Measurements from ENCODE around the gene PURA.

The PURA gene

DNA sequence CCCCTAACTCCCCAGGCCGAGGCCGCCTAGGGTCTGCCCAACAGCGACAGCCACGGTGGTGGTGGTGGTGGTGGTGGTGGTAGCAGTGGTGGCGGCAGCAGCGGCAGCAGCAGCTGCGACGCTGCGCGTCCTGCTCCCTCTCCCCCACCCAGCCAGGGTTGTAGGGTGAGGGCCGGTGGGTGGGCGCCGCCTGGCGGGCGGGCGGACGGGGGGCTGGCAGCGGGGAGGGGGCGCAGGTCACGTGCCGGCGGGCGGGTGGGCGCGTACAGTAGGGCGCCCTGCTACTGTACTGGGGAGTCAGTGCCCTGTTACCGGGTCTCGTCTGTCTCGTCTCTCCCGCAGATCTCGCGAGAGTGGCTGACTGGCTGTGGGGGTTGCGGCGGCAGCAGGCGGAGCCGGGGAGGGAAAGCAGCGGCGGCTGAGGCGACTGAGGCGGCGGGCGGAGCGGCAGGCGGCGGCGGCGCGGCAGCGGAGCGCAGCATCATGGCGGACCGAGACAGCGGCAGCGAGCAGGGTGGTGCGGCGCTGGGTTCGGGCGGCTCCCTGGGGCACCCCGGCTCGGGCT lies at the start of gene PURA:
Gene PURA, plus strand, starts transcription at position 411 of the 565 bp plus-strand sequence. Its CDS starts 73 bp downstream, at position 484.
- peak; percentile 93 to 96 for DNase-seq

DNA sequence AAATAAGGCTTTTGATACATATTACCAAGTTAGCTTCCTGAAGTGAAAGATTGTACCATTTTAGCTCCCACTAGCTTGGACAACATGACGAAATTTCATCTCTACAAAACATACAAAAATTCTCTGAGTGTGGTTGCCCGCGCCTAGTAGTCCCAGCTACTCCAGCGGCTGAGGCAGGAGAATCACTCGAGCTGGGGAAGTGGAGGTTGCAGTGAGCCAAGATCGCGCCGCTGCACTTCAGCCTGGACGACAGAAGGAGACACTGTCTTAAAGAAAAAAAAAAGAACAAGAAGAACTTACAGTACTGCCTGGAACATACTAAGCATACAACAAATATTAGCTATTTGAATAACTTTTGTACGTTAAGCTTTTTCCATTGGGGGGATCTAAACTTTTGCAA lies 41.1 kb upstream of the PURA start:
- DNase-seq: no peak

DNA sequence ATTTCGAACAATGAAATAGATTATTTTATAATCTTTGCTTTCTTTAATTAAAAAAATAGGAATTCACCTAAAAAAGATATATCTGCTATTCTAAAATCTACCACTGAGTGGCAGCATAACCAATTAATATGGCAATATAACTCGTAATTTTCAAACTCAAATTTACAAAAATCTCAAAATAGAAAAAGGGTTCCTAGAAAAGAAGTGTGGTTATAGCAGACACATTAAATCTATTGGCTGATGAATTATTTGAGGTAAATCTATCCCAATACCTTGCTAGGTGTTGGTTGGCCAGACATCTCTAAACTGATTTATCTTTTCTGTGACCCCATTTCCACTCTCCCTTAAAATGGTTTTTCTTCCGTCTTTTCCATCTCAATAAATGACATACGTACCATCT lies 40.6 kb upstream of the PURA start:
- no peak for DNase-seq

DNA sequence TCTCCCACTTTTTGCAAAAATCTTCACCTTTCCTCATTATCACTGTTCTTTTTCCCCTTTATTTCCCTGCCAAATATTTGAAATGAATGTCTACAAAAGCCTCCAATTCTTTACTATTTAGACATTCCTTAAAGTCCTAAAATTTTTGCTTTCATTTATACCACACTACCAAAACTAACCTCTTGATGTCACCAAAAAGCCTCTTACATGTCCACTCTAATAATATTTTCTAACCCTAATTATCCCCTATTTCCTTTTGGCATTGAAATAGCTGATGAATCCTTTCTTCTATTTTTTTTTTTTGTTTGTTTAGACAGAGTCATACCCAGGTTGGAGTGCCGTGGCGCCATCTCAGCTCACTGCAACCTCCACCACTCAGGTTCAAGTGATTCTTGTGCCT lies 38.5 kb upstream of the PURA start:
- no peak for DNase-seq

DNA sequence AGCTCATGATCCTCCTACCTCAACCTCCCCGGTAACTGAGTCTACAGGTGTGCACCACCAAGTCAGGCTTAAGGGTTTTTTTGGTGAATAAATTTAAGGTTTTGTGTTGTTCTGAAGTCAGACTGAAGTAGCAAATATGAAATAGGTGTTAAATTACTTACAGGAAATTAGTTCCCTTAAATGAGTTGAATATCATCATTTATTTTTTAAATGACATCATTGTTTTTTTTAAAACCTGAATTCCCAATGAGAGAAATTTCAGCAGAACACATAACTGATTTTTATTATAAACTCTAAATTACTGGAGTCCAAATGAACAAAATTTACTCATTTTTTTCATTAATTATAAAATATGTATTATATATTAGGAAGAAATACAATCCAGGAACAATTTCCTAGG lies 37.8 kb upstream of the PURA start:
- no peak for DNase-seq

DNA sequence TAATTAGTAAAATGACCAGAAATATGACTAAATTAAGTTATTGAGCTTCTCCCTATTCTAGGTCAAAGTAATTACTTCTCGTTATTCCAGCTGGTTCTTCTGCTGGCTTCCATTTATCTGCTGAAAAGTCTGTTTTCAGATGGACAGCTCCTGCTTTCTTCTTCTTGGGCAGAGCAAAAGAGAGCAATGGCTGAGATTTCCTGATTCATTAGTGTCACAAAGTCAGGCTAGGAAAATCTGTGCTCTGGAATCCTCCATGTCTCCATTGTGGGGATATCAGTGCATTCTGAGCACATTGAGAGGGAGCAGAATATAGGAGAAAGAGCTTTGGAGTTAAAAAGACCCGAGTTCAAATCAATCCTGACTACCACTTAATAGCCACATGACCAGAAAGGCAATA lies 37.1 kb upstream of the PURA start:
- no peak for DNase-seq

DNA sequence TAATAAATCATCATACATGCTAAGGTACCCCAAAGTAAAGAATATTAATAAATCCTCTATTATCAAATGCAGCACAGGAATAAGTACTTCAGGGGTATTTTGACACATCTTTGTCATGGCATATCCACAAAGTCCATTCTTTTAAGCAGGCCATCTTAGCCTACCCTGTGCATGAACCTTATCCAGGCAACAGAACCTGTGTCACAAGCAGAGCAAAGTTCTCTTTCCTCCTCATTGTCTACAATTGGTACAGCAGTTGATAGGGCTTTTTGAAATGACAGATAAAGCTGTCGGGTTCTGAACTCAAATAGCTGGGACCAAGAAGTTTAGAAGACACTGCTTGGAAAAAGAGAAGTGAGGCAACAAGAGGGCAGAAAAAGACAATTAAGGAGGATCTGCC lies 30.8 kb upstream of the PURA start:
- no peak for DNase-seq

DNA sequence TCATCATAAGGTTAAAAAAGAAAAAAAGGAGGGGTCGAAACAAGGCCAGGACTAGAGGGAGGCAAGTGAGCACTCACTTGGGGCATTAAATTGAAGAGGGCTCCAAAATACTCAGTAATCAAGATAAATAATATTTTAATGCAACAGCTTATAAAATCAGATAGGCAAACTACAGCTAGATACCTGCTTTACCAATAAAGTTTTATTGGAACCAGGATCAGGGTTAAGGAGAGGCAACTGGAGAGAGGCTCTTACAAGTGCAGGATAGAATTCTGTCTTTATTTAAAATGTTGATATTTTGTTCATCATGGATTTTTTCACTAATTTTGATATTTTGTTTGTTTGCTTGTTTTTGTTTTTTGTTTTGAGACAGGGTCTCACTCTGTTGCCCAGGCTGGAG lies 30.3 kb upstream of the PURA start:
- DNase-seq: no peak

DNA sequence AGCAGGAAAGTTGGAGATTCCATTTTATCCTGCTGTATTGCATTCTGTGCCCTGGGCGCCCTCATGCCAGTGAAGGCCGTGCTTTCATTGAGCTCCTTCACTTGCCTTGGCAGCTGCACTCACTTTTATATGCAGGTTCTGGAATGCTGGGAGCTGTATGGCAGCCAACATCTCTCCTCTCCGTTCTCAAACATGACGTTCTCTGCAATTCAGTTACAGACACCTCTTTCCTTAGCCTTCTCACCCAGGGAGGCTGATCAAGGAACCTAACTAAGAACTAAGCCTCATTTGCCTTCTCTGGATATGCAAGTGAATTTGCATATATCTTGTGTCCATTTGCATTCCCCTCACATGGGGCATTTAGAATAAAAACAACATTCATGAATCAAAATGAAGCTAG lies 29.4 kb upstream of the PURA start:
- DNase-seq: no peak

DNA sequence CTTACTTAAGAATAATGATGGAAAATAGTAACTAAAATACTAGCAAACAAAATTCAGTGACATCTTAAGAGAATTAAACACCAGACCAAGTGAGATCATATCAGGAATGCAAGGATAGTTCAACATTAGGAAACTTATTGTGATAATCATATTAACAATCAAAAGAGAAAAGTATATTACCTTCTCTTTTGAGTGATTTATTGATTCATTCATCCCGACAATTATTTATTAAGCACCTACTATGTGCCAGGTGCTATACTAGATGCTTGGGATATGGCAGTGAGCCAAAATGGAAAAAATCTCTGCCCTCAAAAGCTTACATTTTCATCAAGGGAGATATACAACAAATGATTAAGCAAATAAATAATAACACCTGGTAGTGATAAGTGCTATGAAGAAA lies 23.7 kb upstream of the PURA start:
- no peak for DNase-seq

DNA sequence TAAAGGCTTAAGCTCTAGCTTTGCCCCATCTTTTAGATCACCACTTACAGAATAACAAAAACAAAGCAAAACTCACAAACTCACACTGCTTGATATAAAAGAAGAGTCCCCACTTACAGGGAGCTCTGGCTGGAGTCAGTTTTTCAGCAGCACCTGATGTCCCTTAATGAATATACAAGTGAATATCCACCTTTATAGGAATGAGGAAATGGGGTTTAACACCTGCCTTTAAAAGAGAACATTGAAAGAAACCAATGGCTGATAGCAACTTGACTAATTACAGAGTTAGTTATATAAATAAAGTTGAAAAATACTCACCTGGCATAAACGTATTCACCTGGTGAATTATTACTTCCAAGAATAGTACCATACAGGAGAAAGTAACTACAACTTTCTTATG lies 20.7 kb upstream of the PURA start:
- no peak for DNase-seq

DNA sequence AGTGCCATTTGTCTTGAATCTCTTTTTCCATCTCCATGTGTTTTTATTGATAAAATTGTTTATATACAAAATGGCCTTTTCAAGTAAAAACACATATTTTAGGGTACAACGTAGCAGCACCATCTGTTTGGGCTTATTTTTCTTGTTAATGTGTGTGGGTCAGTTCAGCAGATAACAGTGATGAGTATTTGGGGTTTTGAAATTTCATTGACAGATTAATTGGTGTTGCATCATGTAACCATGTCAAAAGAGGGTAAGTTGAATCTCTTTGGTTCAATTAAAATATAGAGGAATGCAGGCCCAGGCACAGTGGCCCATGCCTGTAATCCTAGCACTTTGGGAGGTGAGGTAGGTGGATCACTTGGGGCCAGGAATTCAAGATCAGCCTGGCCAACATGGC lies 20.0 kb upstream of the PURA start:
- DNase-seq: no peak

DNA sequence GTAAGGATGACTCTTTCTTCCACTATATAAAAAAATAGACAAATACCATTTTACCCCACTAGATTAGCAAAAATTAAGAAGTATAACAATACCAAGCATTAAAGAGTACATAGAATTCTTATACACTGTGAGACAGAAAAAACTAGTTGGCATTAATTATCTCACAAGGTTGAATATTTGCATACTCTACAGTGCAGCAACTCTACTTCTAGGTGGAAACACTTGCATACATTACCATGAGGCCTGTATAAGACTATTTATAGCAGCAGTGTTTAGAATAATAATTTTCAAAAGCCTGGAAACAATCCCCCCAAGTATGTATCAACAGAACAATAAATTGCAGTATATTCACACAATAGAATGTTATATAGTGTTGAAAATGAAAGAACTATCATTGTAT lies 19.0 kb upstream of the PURA start:
- DNase-seq: no peak

DNA sequence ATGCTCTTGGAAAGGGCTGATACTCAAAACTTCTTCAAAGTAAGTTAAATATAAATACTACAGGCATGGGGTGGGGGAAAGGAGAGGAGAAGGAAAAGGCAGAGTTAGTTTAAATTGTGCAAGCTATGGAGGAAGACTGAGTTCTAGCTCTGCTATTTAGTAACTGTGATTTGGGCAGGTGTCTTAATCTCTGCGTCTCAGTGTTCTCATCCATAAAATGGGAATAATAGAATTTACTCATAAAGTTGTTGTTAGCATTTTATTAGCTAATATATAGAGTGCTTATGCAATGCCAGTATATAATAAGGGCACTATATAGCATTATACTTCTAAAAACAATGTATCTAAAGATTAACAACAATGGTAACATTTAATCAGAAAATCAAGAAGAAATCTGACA lies 12.7 kb upstream of the PURA start:
- no peak for DNase-seq

DNA sequence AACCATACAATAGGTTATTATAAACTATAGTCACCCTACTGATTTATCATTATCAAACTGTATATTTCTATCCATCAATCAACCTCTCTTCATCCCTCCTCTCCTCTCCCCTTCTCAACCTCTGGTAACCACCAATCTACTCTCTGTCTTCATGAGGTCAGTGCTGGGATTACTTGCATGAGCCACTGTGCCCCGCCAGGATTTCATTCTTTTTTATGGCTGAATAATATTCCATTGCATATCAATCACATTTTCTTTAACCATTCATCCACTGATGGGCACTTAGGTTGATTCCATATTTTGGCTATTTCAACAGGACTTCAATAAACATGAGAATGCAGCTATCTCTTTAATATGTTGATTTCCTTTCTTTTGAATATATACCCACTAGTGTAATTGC lies 10.8 kb upstream of the PURA start:
- no peak for DNase-seq

DNA sequence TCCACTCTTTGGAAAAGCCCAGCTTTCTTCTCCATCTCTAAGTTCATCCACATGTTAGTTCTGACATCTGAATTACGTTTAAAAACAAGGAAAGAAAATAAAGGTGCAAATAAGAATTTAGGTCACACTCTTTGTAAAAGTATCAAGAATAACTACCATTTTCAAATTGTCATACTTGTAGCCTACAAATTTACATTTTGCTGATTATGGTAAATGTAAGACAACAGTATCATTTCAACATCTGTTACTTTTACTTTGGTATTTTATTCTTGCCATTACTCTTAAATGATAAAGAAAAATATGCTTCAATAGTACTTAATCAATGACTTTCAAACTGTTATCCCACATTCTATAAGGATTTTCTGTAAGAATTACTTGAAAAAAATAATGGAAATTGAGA lies 9.8 kb upstream of the PURA start:
- DNase-seq: no peak

DNA sequence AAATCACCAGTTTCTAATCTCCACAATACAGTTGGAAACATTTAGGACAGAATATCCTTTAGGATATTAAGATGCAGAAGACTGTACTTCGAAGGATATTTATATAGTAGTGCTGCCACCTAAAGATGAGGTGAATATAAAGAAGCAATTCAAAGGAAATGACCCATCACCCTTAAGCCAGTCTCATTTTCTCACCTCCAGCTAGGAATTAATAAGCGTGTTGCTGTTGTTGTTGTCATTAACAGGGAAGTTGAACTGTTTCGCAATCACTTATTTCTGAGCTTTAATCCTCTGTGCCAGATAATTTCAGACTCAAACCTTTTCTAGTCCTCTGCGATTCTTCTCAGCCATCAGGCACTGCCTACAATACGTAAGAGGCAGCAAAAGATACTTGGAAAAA lies 7.8 kb upstream of the PURA start:
- no peak for DNase-seq

DNA sequence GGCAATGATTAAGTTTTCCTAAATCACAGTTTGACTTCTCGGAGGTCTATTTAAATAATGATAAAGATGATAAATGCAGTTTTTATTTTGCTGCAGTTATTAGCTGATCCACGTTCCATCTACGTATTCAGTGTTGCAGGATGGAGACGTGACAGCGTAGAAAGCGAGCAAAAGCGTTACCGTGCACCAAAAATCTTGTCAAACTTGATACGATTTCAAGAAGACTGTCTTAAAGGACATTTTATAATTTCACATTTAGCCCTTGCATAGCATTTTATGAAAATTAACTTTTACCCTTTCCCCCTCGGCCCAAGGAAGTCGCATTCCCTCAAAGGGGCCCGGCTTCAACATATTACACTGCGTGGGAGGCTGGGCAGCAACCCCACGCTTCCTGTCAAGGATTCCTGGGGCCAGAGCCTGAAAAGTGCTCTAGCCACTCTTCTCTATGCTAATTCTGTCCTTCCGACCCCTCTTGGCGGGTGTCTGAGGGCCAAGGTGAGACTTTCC lies 7.1 kb upstream of the PURA start:
- no peak for DNase-seq

DNA sequence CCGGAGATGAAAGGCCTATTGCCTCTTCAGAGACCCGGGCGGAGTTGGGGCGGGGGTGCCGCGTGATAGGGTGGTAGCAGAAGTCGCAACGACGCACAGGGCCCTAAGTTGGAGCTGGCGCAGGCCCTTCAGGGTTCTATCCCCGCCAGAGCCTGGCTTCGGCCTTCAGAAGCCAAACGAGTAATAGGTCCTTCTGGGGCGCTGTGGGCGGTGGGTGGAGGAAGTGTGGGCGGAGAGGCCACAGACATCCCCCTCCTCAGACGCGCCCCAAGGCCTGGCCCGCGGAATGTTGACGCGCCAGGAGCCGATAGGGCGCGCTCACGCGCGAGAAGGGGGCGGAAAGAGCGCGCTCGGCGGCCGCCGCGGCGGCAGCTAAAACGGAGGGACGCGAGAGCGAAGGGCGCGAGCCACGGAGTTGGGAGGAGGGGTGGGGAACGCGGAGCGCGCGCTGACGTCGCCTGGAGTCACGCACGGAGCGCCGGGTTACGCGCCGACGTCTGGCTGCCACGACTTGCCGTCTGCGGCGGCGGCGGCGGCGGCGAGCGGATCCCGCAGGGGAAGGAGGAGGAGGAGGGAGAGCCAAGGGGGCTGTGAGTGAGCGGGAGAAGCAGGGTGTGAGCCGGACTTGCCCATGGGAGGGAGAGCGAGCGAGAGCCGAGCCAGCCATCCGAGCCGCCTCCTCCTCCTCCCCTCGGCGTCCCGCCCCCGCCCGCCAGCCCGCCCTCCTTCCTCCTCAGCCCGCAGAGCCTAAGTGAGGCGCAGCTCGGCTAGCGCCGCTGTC lies 6.4 kb upstream of the PURA start:
- DNase-seq: peak; percentile 87 to 90

DNA sequence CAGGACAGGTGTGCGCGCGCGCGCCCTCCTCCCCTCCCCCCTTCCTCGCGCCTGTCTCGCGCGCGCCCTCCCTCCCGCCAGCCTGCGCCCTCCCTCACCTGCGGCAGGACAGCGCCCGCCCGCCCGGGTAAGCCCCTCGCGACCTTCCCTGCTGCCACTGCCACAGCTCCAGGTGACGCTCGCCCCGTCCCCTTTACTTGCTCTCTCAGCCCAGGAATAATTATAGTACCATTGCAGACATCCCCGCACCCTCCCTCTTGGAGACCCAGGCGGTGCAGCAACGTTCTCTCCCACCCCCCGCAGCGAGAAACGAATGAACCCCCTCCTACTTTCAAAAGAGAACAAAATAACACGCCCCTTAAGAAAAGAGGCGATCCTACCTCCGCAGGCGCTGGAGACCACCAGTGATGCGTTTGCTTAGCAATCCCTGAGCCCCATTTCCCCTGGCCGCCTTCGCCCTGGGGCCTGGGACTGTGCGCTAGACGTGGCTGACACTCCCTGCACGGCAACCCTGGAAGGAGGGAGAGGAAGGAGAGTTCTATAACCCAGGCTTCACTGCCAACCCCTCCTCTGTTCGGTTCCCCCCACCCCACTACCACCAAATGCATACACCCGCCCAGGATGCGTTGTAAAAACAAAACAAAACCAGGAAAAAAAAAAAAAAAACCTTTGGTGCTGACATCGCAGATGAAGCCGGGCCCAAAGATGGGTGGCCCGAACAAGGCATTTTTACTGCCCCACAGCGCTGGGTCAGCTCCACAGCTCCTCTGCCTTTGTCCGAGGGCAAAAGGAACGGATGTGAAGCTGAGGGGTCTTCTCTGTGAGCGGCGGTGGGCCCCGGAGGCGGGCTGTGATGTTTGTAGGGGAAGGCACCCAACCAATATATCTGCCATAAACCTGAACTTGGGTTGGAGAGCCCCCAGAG lies 5.6 kb upstream of the PURA start:
- DNase-seq: no peak

DNA sequence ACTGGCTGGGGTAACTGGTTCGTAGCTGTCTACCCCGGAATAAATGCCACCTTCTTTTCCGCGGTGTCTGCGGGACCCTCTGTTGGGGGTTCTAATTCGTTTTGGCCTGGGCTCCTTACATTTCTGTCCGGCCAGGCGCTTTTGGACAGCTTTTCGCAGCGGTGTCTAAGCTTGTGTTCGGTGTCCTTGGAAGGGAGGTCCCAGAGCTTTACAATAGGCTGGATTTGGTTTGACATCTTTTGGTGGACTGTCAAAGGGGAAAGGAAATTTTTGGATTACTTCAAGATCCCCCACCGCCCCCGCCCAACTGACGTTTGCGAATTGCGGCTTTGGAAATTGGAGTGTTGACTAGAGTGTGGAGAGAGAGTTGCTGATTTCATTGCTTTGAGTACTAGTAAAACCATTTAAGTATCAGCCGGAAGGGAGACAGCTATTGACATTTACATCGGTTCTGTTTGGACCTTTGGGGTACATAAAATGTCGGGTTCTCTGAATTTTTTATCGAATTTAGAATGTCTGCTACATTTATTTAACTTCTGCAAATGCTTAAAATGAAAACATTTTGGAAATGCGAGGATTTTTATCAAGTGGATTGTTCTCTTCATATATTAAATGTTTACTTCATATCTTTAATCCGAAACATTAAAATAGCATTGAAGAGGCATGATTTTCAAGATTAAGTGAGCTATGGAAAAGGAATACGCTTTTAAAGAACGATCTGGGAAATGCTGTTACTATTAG lies 4.7 kb upstream of the PURA start:
- no peak for DNase-seq

DNA sequence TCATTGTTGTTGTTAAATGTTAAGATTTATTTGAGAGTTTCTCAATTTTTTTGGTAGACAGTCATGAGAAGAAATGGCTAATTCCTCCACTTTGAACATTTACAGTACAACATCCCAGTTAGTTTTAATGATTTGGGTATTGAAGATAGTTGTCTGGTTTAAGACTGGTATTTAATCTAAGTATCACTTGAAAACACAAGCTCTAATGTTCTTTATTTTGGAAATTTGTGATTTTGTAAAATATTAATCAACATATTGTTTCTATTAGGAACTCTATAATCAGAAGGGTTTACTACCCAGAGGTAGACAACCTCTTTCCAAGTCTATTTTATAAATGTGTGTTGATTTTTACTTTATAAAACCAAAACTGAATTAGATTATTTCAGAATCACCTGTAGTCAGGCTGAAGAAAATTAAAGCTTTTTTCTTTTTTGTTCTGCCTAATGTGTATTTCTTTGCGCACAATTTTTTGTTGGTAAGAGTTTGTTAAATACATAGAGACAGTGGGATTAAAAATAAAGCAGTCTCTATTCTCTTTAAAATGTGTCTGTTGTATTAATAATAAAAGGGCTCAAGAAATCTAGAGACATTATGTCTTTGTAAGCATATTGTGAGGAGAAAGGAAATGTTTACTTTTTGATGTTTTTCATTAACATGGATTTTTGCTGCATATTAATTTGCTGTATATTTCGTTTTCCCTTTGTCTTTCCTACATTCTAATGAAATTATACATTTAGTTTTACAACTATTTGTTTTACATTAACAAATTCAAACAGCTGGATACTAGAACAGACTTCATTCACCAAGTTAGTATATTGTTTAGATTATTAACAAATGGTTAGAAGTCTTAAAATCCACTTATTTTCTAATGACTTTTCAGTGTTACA lies 3.9 kb upstream of the PURA start:
- DNase-seq: no peak

All from stimulated activated CD4-positive, alpha-beta T cell treated with anti-CD3 and anti-CD28 coated beads, Interleukin-4, amount 100 ng/mL, for 4 hours (primary cell).